IPS-20b (cell line): ENCODE measurements around the gene RPS24.

Experiments used
- H3K27ac ChIP-seq: one replicate; pipeline ENCODE4 v1.5.1; 2013; ENCODE audit warnings: low read length
- H3K27me3 ChIP-seq: 2 replicates; pipeline ENCODE4 v1.6.1; 2013; ENCODE audit warnings: mild to moderate bottlenecking, low read length, inconsistent platforms; ENCODE audit not compliant: insufficient read depth
- H3K36me3 ChIP-seq: 2 replicates; pipeline ENCODE4 v1.6.1; 2013; ENCODE audit warnings: low read depth, mild to moderate bottlenecking, inconsistent platforms, low read length, moderate library complexity; ENCODE audit not compliant: insufficient read depth
- H3K4me1 ChIP-seq: 2 replicates; pipeline ENCODE4 v1.6.1; 2013; ENCODE audit warnings: mild to moderate bottlenecking, control low read depth, inconsistent platforms, low read length, moderate library complexity; ENCODE audit not compliant: insufficient read depth
- H3K4me3 ChIP-seq: 2 replicates; pipeline ENCODE4 v1.5.1; 2013; ENCODE audit warnings: mild to moderate bottlenecking, low read length, inconsistent platforms
- H3K9ac ChIP-seq: 2 replicates; pipeline ENCODE4 v1.6.1; 2013; ENCODE audit warnings: low read depth, mild to moderate bottlenecking, inconsistent platforms, low read length, moderate library complexity
- H3K9me3 ChIP-seq: 2 replicates; pipeline ENCODE4 v1.6.1; 2013; ENCODE audit warnings: mild to moderate bottlenecking, low read depth, low read length, inconsistent platforms; ENCODE audit not compliant: insufficient read depth

Gene RPS24

DNA sequence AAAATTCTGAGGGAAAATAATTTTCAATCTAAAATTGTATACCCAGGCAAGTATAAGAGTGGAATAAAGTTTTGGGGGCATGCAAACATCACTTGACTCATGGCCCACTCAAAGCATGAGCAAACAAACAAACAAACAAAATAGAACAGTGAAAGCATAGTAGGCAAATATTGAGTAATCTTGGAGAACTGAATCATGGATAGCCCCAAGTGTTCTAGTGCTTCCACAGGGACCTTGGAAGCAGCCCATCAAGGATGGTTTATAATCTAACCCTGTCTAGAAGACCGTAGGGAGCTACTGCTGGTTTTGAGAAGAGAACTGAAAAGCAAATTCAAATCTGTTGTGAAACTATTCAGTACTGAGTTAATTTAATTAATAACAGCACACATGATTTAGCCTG is 26.5 kb upstream of the RPS24 start:
- Histone ChIP-seq H3K9ac (no peak overlapping the region), H3K36me3 (peaks cover 98% of the 10 kb centered on the region), H3K4me1 (no peaks in the 10 kb centered on the region), H3K27ac (no peak overlapping the region), H3K4me3 (no peak overlapping the region), H3K9me3 (no peaks in the 10 kb centered on the region), H3K27me3 (no peaks in the 10 kb centered on the region)

DNA sequence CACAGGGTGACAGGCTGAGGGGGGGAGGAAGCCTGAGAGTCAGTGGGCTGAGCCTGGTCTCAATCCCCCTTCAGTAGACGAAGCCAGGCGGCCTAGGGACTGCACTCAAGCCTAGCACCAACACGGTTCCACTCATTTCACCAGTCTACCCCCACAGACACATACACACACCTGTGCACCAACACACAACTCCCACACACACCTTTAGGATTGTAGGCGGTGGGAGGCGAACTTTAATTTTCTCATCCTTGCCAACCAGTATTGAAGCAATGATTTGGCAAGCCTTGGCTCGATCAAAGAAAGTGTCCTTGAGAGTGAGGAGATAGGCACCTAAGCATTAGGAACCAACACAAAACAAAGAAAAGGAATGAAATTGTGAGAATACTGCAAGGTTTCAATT is 24.0 kb upstream of the RPS24 start:
- Histone ChIP-seq H3K4me1 (no peaks in the 10 kb centered on the region), H3K9ac (no peak overlapping the region), H3K27ac (no peak overlapping the region), H3K27me3 (no peaks in the 10 kb centered on the region), H3K9me3 (no peaks in the 10 kb centered on the region), H3K4me3 (no peak overlapping the region), H3K36me3 (peaks cover 98% of the 10 kb centered on the region)

DNA sequence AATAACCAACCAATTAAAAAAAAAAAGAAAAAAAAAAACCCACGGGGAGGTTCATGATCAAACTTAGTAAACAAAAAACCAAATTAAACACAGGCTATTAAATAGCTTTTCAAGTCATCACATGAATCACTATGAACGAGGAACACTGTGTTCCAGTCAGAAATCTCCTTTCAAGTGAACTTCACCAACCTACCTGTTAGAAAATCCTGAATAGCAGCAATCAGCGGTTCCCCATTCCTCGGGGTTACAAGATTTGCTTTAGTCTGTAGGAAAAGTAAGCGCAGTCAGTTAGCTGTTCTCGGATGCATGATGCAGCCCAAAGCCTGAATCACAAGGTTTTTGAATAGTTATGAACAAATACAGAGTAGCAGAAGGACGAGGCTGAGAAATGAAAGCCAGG is 23.4 kb upstream of the RPS24 start:
- Histone ChIP-seq H3K9me3 (no peaks in the 10 kb centered on the region), H3K36me3 (peaks cover 98% of the 10 kb centered on the region)

DNA sequence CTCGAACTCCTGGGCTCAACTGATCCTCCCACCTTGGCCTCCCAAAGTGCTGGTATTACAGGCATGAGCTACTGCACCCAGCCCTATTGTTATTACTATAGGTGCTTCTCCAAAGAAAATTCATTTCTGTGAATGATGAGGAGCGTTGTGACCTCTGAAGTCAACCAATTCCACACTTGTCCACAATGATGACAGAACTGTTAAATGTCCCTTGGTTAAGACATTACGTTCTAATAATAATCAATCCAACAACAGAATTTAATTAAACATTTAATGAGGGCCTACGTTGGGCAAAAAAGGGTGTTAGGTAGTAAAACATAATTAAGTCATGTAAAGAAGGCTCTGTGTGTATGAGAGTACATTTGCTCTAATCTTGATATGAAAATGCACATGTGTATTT is 22.6 kb upstream of the RPS24 start:
- peaks cover 98% of the 10 kb centered on the region for H3K36me3 ChIP-seq
- no peaks in the 10 kb centered on the region for H3K27me3 ChIP-seq
- no peak overlapping the region for H3K9ac ChIP-seq
- H3K9me3 ChIP-seq = no peaks in the 10 kb centered on the region
- no peaks in the 10 kb centered on the region for H3K4me1 ChIP-seq
- no peak overlapping the region for H3K4me3 ChIP-seq
- H3K27ac ChIP-seq = no peak overlapping the region

More for the DNA sequence above, 23.4 kb upstream of the RPS24 start:
- no peak overlapping the region for H3K4me3 ChIP-seq
- H3K27me3 ChIP-seq = no peaks in the 10 kb centered on the region
- H3K9ac ChIP-seq = no peak overlapping the region
- H3K4me1 ChIP-seq = no peaks in the 10 kb centered on the region
- no peak overlapping the region for H3K27ac ChIP-seq

DNA sequence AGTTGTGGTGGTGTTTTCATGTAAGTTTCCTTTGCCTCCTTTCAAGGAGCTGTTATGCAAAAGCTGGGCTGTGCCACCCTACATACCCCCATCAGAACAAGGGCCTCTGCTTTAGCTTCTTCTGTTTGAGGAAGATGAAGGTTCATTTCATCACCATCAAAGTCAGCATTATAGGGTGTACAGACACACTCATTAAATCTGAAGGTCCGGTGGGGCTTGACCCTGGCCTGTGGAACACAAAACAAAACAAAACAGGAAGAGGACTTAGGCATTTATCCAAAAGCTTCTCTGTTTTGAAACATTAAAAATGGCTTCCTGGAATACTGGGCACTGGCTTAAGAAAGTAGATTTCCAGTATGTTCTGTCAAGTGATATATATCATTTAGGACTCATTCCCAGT is 20.1 kb upstream of the RPS24 start:
- H3K27me3 ChIP-seq = no peaks in the 10 kb centered on the region
- peaks cover 98% of the 10 kb centered on the region for H3K36me3 ChIP-seq
- H3K9me3 ChIP-seq = no peaks in the 10 kb centered on the region

DNA sequence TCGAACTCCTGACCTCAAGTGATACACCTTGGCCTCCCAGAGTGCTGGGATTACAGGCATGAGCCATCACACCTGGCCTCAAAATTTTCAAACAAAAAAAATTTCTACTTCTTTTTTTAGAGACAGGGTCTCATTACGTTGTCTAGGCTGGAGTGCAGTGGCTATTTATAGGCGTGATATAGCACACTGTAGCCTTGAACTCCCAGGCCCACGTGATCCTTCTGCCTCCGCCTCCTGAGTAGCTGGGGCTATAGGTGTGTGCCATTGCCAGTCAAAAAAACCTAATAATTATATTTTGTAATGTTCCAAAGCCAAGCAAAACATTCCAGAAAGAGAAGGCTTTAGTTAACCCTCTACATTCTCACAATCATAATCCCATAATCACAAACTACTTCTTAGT is 18.1 kb upstream of the RPS24 start:
- no peak overlapping the region for H3K4me3 ChIP-seq
- H3K9me3 ChIP-seq = no peaks in the 10 kb centered on the region
- no peak overlapping the region for H3K27ac ChIP-seq
- H3K9ac ChIP-seq = no peak overlapping the region
- no peaks in the 10 kb centered on the region for H3K27me3 ChIP-seq
- H3K4me1 ChIP-seq = no peaks in the 10 kb centered on the region
- H3K36me3 ChIP-seq = peaks cover 99% of the 10 kb centered on the region

More for the DNA sequence above, 20.1 kb upstream of the RPS24 start:
- H3K9ac ChIP-seq = no peak overlapping the region
- H3K27ac ChIP-seq = no peak overlapping the region
- no peak overlapping the region for H3K4me3 ChIP-seq
- no peaks in the 10 kb centered on the region for H3K4me1 ChIP-seq

DNA sequence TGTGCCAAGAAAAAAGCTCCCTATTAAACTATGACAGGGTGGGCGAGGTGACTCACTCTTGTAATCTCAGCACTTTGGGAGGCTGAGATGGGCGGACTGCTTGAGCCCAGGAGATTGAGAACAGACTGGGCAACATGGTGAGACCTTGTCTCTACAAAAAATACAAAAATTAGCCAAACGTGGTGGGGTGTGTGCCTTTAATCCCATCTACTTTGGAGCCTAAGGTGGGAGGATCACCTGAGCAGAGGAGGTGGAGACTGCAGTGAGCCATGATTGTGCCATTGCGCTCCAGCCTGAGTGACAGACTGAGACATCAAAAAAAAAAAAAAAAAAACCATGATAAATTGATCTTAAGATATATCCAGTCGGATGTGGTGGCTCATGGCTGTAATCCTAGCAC is 15.8 kb upstream of the RPS24 start:
- H3K9me3 ChIP-seq = no peaks in the 10 kb centered on the region
- no peak overlapping the region for H3K27ac ChIP-seq
- H3K36me3 ChIP-seq = peaks cover 99% of the 10 kb centered on the region
- no peaks in the 10 kb centered on the region for H3K27me3 ChIP-seq
- H3K4me3 ChIP-seq = no peak overlapping the region
- H3K9ac ChIP-seq = no peak overlapping the region
- no peaks in the 10 kb centered on the region for H3K4me1 ChIP-seq

DNA sequence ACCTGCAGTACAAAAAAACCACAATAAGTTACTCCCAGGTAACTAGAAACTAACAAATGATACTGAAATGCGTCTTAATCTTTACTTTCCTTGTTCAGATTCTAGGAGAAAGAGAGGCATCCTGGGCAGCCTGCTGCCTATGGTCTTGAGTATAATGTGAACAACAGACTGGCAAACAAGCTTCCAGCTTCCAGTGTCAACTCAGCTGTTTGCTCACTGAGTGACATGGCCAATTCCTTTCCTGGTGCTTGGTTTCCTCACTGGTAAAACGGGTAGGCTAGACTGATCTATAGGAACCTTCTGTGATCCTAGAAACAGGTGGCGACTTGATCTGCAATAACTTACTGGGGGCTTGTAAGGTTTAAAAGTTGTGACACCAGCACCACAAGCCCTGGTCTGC is 14.4 kb upstream of the RPS24 start:
- Histone ChIP-seq H3K4me1 (no peaks in the 10 kb centered on the region), H3K36me3 (peaks cover 98% of the 10 kb centered on the region), H3K9me3 (no peaks in the 10 kb centered on the region), H3K27ac (no peak overlapping the region), H3K4me3 (no peak overlapping the region), H3K9ac (no peak overlapping the region), H3K27me3 (no peaks in the 10 kb centered on the region)

DNA sequence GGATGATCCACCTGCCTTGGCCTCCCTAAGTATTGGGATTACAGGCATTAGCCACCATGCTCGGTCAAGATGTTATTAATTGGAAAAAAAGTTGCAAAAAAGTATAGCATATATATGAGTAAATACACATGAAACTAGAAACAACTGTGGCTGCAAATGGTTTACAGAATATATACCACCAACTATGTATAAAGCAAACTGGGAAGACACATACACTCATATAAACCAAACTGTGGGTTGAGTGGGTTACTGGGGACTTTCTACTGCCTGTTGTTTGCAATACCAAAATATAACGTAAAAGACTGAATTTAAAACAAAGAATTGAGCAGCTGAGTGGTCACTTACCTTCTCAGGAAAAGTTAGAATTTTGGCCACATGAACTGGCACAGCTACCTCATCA is 12.5 kb upstream of the RPS24 start:
- no peak overlapping the region for H3K4me3 ChIP-seq
- H3K9ac ChIP-seq = no peak overlapping the region
- no peaks in the 10 kb centered on the region for H3K9me3 ChIP-seq
- H3K27ac ChIP-seq = no peak overlapping the region
- H3K27me3 ChIP-seq = no peaks in the 10 kb centered on the region
- H3K4me1 ChIP-seq = no peaks in the 10 kb centered on the region
- H3K36me3 ChIP-seq = peaks cover 98% of the 10 kb centered on the region

DNA sequence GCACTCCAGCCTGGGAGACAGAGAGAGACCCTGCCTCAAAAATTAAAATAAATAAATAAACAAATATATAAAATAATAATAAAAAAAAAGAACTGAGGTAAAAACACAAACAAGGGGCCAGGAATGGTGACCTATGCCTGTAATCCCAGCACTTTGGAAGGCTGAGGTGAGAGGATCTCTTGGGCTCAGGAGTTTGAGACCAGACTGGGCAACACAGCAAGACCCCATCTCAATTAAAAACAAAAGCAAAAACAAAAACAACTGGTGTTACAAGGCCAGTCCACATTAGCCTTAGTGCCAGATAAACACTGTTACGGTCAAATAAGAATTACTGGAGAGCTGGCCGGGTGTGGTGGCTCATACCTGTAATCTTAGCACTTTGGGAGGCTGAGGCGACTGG is 9.9 kb upstream of the RPS24 start:
- Histone ChIP-seq H3K9ac (no peak overlapping the region), H3K4me3 (no peak overlapping the region), H3K36me3 (peaks cover 82% of the 10 kb centered on the region), H3K27me3 (no peaks in the 10 kb centered on the region), H3K4me1 (no peaks in the 10 kb centered on the region), H3K27ac (no peak overlapping the region), H3K9me3 (no peaks in the 10 kb centered on the region)

DNA sequence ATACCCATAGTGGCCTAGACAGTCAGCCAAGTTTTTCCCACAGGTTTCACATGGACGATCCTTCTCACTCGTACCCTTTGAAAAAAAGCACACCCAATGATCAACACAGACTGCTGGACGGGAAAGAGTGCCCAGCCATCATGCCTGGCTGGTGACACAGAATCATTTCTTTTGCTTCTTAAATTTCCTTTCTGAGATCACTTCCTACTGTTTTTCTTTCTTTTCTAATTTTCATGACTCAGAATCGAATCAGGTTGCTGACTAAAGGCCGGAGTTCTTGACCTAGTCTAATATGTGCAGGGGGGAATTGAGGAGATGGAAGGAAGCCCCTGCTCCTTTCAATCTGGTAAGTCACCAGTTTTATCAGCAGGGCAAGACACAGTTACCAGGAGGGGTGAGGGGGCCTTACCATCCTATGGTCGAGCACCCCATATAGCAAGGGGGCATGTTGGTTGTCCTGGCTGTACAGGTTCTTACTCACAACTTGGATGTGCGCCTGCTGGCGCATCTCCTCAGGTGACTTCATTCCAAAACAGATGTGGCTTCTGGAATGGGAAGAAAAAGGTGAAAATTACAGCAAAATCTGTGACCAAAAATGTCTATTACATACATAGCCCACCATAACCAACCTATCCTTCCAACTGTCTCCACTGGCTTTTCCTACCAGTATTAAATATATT is 7.8 kb upstream of the RPS24 start:
- no peaks in the 10 kb centered on the region for H3K4me1 ChIP-seq
- H3K4me3 ChIP-seq = no peak overlapping the region
- no peaks in the 10 kb centered on the region for H3K27me3 ChIP-seq
- H3K9ac ChIP-seq = no peak overlapping the region
- no peaks in the 10 kb centered on the region for H3K9me3 ChIP-seq
- peaks cover 62% of the 10 kb centered on the region for H3K36me3 ChIP-seq
- no peak overlapping the region for H3K27ac ChIP-seq

DNA sequence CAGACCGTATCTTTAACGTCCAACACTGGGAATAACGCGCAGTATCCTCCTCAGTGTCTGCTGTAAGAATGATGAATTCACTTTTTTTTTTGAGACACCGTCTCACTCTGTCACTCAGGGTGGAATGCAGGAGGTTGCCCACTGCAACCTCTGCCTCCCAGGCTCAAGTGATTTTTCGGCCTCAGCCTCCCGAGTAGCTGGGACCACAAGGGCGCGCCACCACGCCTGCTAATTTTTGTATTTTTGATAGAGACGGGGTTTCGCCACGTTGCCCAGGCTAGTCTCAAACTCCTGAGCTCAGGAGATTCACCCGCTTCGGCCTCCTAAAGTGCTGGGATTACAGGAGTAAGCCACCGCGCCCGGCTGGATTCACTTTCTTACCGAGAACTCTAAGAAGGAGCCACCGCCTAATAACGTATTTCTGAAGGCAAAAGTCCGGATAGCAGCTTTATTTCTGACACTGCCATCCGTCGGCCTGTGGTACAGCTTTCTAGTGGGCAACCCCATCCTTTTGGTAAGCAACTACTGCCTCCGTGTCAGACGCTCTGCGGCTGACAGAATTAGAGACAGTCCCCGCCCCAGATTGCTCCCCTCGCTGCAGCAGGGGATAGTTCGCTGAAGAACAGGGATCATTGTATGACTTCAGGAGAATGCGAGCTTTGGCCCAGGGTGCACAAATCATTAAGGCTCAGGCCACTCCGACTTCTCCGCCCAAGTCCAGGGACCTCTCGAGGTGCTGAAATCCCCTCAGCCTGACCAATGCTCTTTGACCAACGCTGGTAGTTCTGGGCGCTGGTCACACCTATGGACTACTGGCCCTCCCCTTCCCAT is 5.0 kb upstream of the RPS24 start:
- H3K4me1 ChIP-seq = no peaks in the 10 kb centered on the region
- peak overlapping the region; percentile 10 for H3K27ac ChIP-seq
- no peaks in the 10 kb centered on the region for H3K9me3 ChIP-seq
- H3K36me3 ChIP-seq = peaks cover 35% of the 10 kb centered on the region
- peak overlapping the region; percentile 92; the same call in 1 of the 2 replicates for H3K9ac ChIP-seq
- H3K4me3 ChIP-seq = peak overlapping the region; percentile 90
- no peaks in the 10 kb centered on the region for H3K27me3 ChIP-seq
